ENCODE results near the gene TUBB4A. TPM values are rescaled to one million over a fixed set of nuclear protein-coding genes. Genes with fewer than 3 reads are reported as not detected.

The TUBB4A gene
- polyA plus RNA-seq, 4 donors: 0.53 to 5.8 (median 1.1) TPM; not detected in 1

- H3K36me3 ChIP-seq (ENCODE audit: control insufficient read depth in 3 of 3, insufficient read depth in 2 of 3, low read depth in 1 of 3, low read length in 3 of 3): no peaks in the 10 kb centered on the region
- H3K9me3 ChIP-seq (ENCODE audit: control insufficient read depth in 2 of 2, insufficient read depth in 1 of 2, low read depth in 1 of 2, low read length in 1 of 2): peaks cover 0 to 3% of the 10 kb centered on the region in 2 donors
- FAIRE-seq (no peak), DNase-seq (no peak)
- H3K27ac ChIP-seq (ENCODE audit: low read depth in 1 of 3, low read length in 2 of 3): no peak overlapping the region
- no peak overlapping the region for H3K4me3 ChIP-seq (ENCODE audit: low read depth in 1 of 3, low read length in 3 of 3)
- H3K27me3 ChIP-seq (ENCODE audit: control insufficient read depth in 3 of 3, insufficient read depth in 3 of 3, low read length in 3 of 3): peaks cover 6 to 38% (median 12%) of the 10 kb centered on the region in 3 donors
- WGBS, 3 donors: 53 to 62% (median 59%) methylated on average over 2 of the region's 2 CpGs
- peaks cover 0 to 5% (median 2%) of the 10 kb centered on the region in 3 donors for H3K4me1 ChIP-seq (ENCODE audit: control insufficient read depth in 3 of 3, insufficient read depth in 2 of 3, low read depth in 1 of 3, low read length in 2 of 3)
Observed at GRCh38 chr19:6529937-6530385, 27.9 kb upstream of the TUBB4A start.

- no peaks in the 10 kb centered on the region for H3K36me3 ChIP-seq (ENCODE audit: control insufficient read depth in 3 of 3, insufficient read depth in 2 of 3, low read depth in 1 of 3, low read length in 3 of 3)
- peaks cover 0 to 31% (median 11%) of the 10 kb centered on the region in 3 donors for H3K27me3 ChIP-seq (ENCODE audit: control insufficient read depth in 3 of 3, insufficient read depth in 3 of 3, low read length in 3 of 3)
- DNase-seq (no peak), FAIRE-seq (no peak)
- no peak overlapping the region for H3K4me3 ChIP-seq (ENCODE audit: low read depth in 1 of 3, low read length in 3 of 3)
- peaks cover 0 to 3% of the 10 kb centered on the region in 2 donors for H3K9me3 ChIP-seq (ENCODE audit: control insufficient read depth in 2 of 2, insufficient read depth in 1 of 2, low read depth in 1 of 2, low read length in 1 of 2)
- WGBS, 3 donors: 32 to 61% (median 47%) methylated on average over 2 of the region's 2 CpGs
- H3K27ac ChIP-seq (ENCODE audit: low read depth in 1 of 3, low read length in 2 of 3): no peak overlapping the region
- peaks cover 0 to 5% (median 2%) of the 10 kb centered on the region in 3 donors for H3K4me1 ChIP-seq (ENCODE audit: control insufficient read depth in 3 of 3, insufficient read depth in 2 of 3, low read depth in 1 of 3, low read length in 2 of 3)
Observed at GRCh38 chr19:6529351-6529750, 27.2 kb upstream of the TUBB4A start.

GRCh38 chr19:6528544-6529121 is 26.5 kb upstream of the TUBB4A start:
- no peak overlapping the region for H3K27ac ChIP-seq (ENCODE audit: low read depth in 1 of 3, low read length in 2 of 3)
- H3K27me3 ChIP-seq (ENCODE audit: control insufficient read depth in 3 of 3, insufficient read depth in 3 of 3, low read length in 3 of 3): peaks cover 0 to 26% (median 11%) of the 10 kb centered on the region in 3 donors
- H3K4me1 ChIP-seq (ENCODE audit: control insufficient read depth in 3 of 3, insufficient read depth in 2 of 3, low read depth in 1 of 3, low read length in 2 of 3): peaks cover 0 to 5% (median 2%) of the 10 kb centered on the region in 3 donors
- FAIRE-seq: no peak
- H3K9me3 ChIP-seq (ENCODE audit: control insufficient read depth in 2 of 2, insufficient read depth in 1 of 2, low read depth in 1 of 2, low read length in 1 of 2): peaks cover 0 to 3% of the 10 kb centered on the region in 2 donors
- no peaks in the 10 kb centered on the region for H3K36me3 ChIP-seq (ENCODE audit: control insufficient read depth in 3 of 3, insufficient read depth in 2 of 3, low read depth in 1 of 3, low read length in 3 of 3)
- WGBS, 3 donors: 30 to 37% (median 32%) methylated on average over 9 of the region's 9 CpGs
- no peak overlapping the region for H3K4me3 ChIP-seq (ENCODE audit: low read depth in 1 of 3, low read length in 3 of 3)
- peak in 1 of 2 donors; percentile 31 for DNase-seq

GRCh38 chr19:6527893-6528543 is 25.9 kb upstream of the TUBB4A start:
- Histone ChIP-seq H3K27me3 (ENCODE audit: control insufficient read depth in 3 of 3, insufficient read depth in 3 of 3, low read length in 3 of 3) (peaks cover 0 to 26% (median 11%) of the 10 kb centered on the region in 3 donors), H3K9me3 (ENCODE audit: control insufficient read depth in 2 of 2, insufficient read depth in 1 of 2, low read depth in 1 of 2, low read length in 1 of 2) (peaks cover 0 to 3% of the 10 kb centered on the region in 2 donors), H3K27ac (ENCODE audit: low read depth in 1 of 3, low read length in 2 of 3) (no peak overlapping the region), H3K4me3 (ENCODE audit: low read depth in 1 of 3, low read length in 3 of 3) (no peak overlapping the region), H3K4me1 (ENCODE audit: control insufficient read depth in 3 of 3, insufficient read depth in 2 of 3, low read depth in 1 of 3, low read length in 2 of 3) (peaks cover 0 to 5% (median 2%) of the 10 kb centered on the region in 3 donors), H3K36me3 (ENCODE audit: control insufficient read depth in 3 of 3, insufficient read depth in 2 of 3, low read depth in 1 of 3, low read length in 3 of 3) (no peaks in the 10 kb centered on the region)
- DNase-seq (no peak), FAIRE-seq (no peak)
- 68 to 79% (median 78%) methylated on average over 17 of the region's 17 CpGs for WGBS, 3 donors

- no peak for FAIRE-seq
- H3K27ac ChIP-seq (ENCODE audit: low read depth in 1 of 3, low read length in 2 of 3): no peak overlapping the region
- no peak for DNase-seq
- no peaks in the 10 kb centered on the region for H3K4me1 ChIP-seq (ENCODE audit: control insufficient read depth in 3 of 3, insufficient read depth in 2 of 3, low read depth in 1 of 3, low read length in 2 of 3)
- H3K36me3 ChIP-seq (ENCODE audit: control insufficient read depth in 3 of 3, insufficient read depth in 2 of 3, low read depth in 1 of 3, low read length in 3 of 3): no peaks in the 10 kb centered on the region
- 74 to 95% (median 79%) methylated on average over 2 of the region's 2 CpGs for WGBS, 3 donors
- no peaks in the 10 kb centered on the region for H3K9me3 ChIP-seq (ENCODE audit: control insufficient read depth in 2 of 2, insufficient read depth in 1 of 2, low read depth in 1 of 2, low read length in 1 of 2)
- peaks cover 0 to 3% (median 0%) of the 10 kb centered on the region in 3 donors for H3K27me3 ChIP-seq (ENCODE audit: control insufficient read depth in 3 of 3, insufficient read depth in 3 of 3, low read length in 3 of 3)
- H3K4me3 ChIP-seq (ENCODE audit: low read depth in 1 of 3, low read length in 3 of 3): no peak overlapping the region
Observed at GRCh38 chr19:6524311-6524710, 22.2 kb upstream of the TUBB4A start.

- H3K36me3 ChIP-seq (ENCODE audit: control insufficient read depth in 3 of 3, insufficient read depth in 2 of 3, low read depth in 1 of 3, low read length in 3 of 3): no peaks in the 10 kb centered on the region
- H3K9me3 ChIP-seq (ENCODE audit: control insufficient read depth in 2 of 2, insufficient read depth in 1 of 2, low read depth in 1 of 2, low read length in 1 of 2): no peaks in the 10 kb centered on the region
- no peak for FAIRE-seq
- H3K4me3 ChIP-seq (ENCODE audit: low read depth in 1 of 3, low read length in 3 of 3): no peak overlapping the region
- H3K27me3 ChIP-seq (ENCODE audit: control insufficient read depth in 3 of 3, insufficient read depth in 3 of 3, low read length in 3 of 3): no peaks in the 10 kb centered on the region
- DNase-seq: no peak
- no peaks in the 10 kb centered on the region for H3K4me1 ChIP-seq (ENCODE audit: control insufficient read depth in 3 of 3, insufficient read depth in 2 of 3, low read depth in 1 of 3, low read length in 2 of 3)
- no peak overlapping the region for H3K27ac ChIP-seq (ENCODE audit: low read depth in 1 of 3, low read length in 2 of 3)
- 75 to 84% (median 76%) methylated on average over 6 of the region's 6 CpGs for WGBS, 3 donors
Observed at GRCh38 chr19:6522712-6523111, 20.6 kb upstream of the TUBB4A start.

GRCh38 chr19:6521718-6522646 is 19.9 kb upstream of the TUBB4A start:
- DNase-seq: peak in 1 of 2 donors; percentile 15
- Histone ChIP-seq H3K4me3 (ENCODE audit: low read depth in 1 of 3, low read length in 3 of 3) (no peak overlapping the region), H3K36me3 (ENCODE audit: control insufficient read depth in 3 of 3, insufficient read depth in 2 of 3, low read depth in 1 of 3, low read length in 3 of 3) (no peaks in the 10 kb centered on the region), H3K4me1 (ENCODE audit: control insufficient read depth in 3 of 3, insufficient read depth in 2 of 3, low read depth in 1 of 3, low read length in 2 of 3) (no peaks in the 10 kb centered on the region), H3K27ac (ENCODE audit: low read depth in 1 of 3, low read length in 2 of 3) (no peak overlapping the region), H3K27me3 (ENCODE audit: control insufficient read depth in 3 of 3, insufficient read depth in 3 of 3, low read length in 3 of 3) (no peaks in the 10 kb centered on the region), H3K9me3 (ENCODE audit: control insufficient read depth in 2 of 2, insufficient read depth in 1 of 2, low read depth in 1 of 2, low read length in 1 of 2) (no peaks in the 10 kb centered on the region)
- no peak for FAIRE-seq
- 46 to 53% (median 50%) methylated on average over 20 of the region's 20 CpGs for WGBS, 3 donors

- no peaks in the 10 kb centered on the region for H3K27me3 ChIP-seq (ENCODE audit: control insufficient read depth in 3 of 3, insufficient read depth in 3 of 3, low read length in 3 of 3)
- no peak for FAIRE-seq
- H3K9me3 ChIP-seq (ENCODE audit: control insufficient read depth in 2 of 2, insufficient read depth in 1 of 2, low read depth in 1 of 2, low read length in 1 of 2): no peaks in the 10 kb centered on the region
- no peaks in the 10 kb centered on the region for H3K4me1 ChIP-seq (ENCODE audit: control insufficient read depth in 3 of 3, insufficient read depth in 2 of 3, low read depth in 1 of 3, low read length in 2 of 3)
- 16 to 37% (median 20%) methylated on average over 2 of the region's 2 CpGs for WGBS, 3 donors
- no peak overlapping the region for H3K4me3 ChIP-seq (ENCODE audit: low read depth in 1 of 3, low read length in 3 of 3)
- peak in 1 of 2 donors; percentile 31 for DNase-seq
- H3K27ac ChIP-seq (ENCODE audit: low read depth in 1 of 3, low read length in 2 of 3): no peak overlapping the region
- no peaks in the 10 kb centered on the region for H3K36me3 ChIP-seq (ENCODE audit: control insufficient read depth in 3 of 3, insufficient read depth in 2 of 3, low read depth in 1 of 3, low read length in 3 of 3)
Observed at GRCh38 chr19:6519289-6519688, 17.2 kb upstream of the TUBB4A start.
